Mammary epithelial cell (primary cell): ENCODE measurements around the gene LUZP2.

Experiments used
- CTCF ChIP-seq, 2 donors: IDR thresholded peaks in 1 of 2; conservative IDR thresholded peaks in 1 of 2; 2 replicates each; pipeline ENCODE4 v1.5.1; 2011 to 2012; ENCODE audit warnings: inconsistent platforms in 2 of 2, low read length in 2 of 2, mild to moderate bottlenecking in 2 of 2, control low read depth in 1 of 2, low read depth in 1 of 2; ENCODE audit not compliant: insufficient read depth in 1 of 2; ENCODE audit errors: extremely low read depth in 1 of 2
- EZH2 ChIP-seq: IDR thresholded peaks from 2 replicates; pipeline ENCODE4 v1.6.1; 2012; ENCODE audit warnings: low read length, inconsistent platforms, borderline replicate concordance

- TF ChIP-seq CTCF (conservative IDR thresholded peaks at IDR 0.05 in 1 of 2, IDR thresholded peaks at IDR 0.05 in 1 of 2; ENCODE audit: extremely low read depth in 1 of 2, insufficient read depth in 1 of 2, low read depth in 1 of 2, low read length in 2 of 2) (no peak), EZH2 (no peak)
Observed at GRCh38 chr11:24609192-24610119, 112.6 kb downstream of the LUZP2 start.
